HepG2 (cell line): ENCODE results near the gene SDC3. TPM values are rescaled to one million over a fixed set of nuclear protein-coding genes. Genes with fewer than 3 reads are reported as not detected.

Experiments used
- ATAD3A ChIP-seq: sonication (generic); formaldehyde crosslinking; IDR thresholded peaks from 2 replicates; pipeline ENCODE4 v1.4.0; 2020; ENCODE audit warnings: missing genetic modification reagents
- BCLAF1 ChIP-seq: fragments of 450-650 bp; IDR thresholded peaks from 2 replicates; pipeline ENCODE4 v1.6.1; 2017; ENCODE audit warnings: mild to moderate bottlenecking
- CBX5 ChIP-seq: sonication (generic); formaldehyde crosslinking; IDR thresholded peaks from 2 replicates; pipeline ENCODE4 v1.4.0; 2020; ENCODE audit warnings: missing genetic modification reagents, borderline replicate concordance
- ELF4 ChIP-seq: sonication (generic); formaldehyde crosslinking; IDR thresholded peaks from 2 replicates; pipeline ENCODE4 v1.5.0; 2020; ENCODE audit warnings: missing genetic modification reagents, mild to moderate bottlenecking, moderate library complexity, borderline replicate concordance
- EZH2 ChIP-seq: conservative IDR thresholded peaks from 2 replicates; pipeline ENCODE4 v1.6.1; 2012; ENCODE audit warnings: mild to moderate bottlenecking, low read depth, low read length, moderate library complexity
- FOXJ3 ChIP-seq: sonication (generic); formaldehyde crosslinking; IDR thresholded peaks from 2 replicates; pipeline ENCODE4 v1.4.0; 2020; ENCODE audit warnings: missing genetic modification reagents, mild to moderate bottlenecking, borderline replicate concordance
- KLF16 ChIP-seq, 2 experiments: sonication (generic) in 1 of 2; formaldehyde crosslinking in 1 of 2; IDR thresholded peaks; 2 replicates each; pipeline versions ENCODE4 v1.6.1 to v1.8.0; 2016 to 2023; ENCODE audit warnings: missing genetic modification reagents in 2 of 2, missing compliant biosample characterization in 1 of 2
- MBD4 ChIP-seq: IDR thresholded peaks from 2 replicates; pipeline ENCODE4 v1.6.1; 2012; ENCODE audit warnings: low read length, inconsistent platforms, borderline replicate concordance
- MED13 ChIP-seq: sonication (generic); formaldehyde crosslinking; IDR thresholded peaks from 2 replicates; pipeline ENCODE4 v1.5.0; 2020; ENCODE audit warnings: missing genetic modification reagents
- PTBP1 ChIP-seq: fragments of 200-400 bp; formaldehyde crosslinking; IDR thresholded peaks from 2 replicates; pipeline ENCODE4 v1.6.1; 2018; ENCODE audit warnings: low read length, low read depth; ENCODE audit not compliant: poor library complexity, severe bottlenecking
- SRSF4 ChIP-seq: fragments of 200-400 bp; formaldehyde crosslinking; IDR thresholded peaks from one replicate; pipeline ENCODE4 v1.6.1; 2018; ENCODE audit warnings: mild to moderate bottlenecking, low read depth, low read length, moderate library complexity; ENCODE audit not compliant: poor library complexity, severe bottlenecking
- SRY ChIP-seq: sonication (generic); formaldehyde crosslinking; IDR thresholded peaks from 2 replicates; pipeline ENCODE4 v1.8.0; 2022; ENCODE audit warnings: mild to moderate bottlenecking, missing genetic modification reagents
- TBX2 ChIP-seq: sonication (generic); formaldehyde crosslinking; IDR thresholded peaks from 2 replicates; pipeline ENCODE4 v1.5.0; 2020; ENCODE audit warnings: missing genetic modification reagents, mild to moderate bottlenecking, borderline replicate concordance
- TERF1 ChIP-seq: sonication (generic); formaldehyde crosslinking; IDR thresholded peaks from 2 replicates; pipeline ENCODE4 v1.8.0; 2022; ENCODE audit warnings: mild to moderate bottlenecking, missing genetic modification reagents, moderate library complexity
- ZFP62 ChIP-seq: sonication (generic); formaldehyde crosslinking; IDR thresholded peaks from 2 replicates; pipeline ENCODE4 v1.4.0; 2020; ENCODE audit warnings: missing genetic modification reagents
- ZMYM4 ChIP-seq: sonication (generic); formaldehyde crosslinking; IDR thresholded peaks from 2 replicates; pipeline ENCODE4 v1.8.1; 2023; ENCODE audit warnings: mild to moderate bottlenecking, missing genetic modification reagents
- ZNF350 ChIP-seq: sonication (generic); formaldehyde crosslinking; IDR thresholded peaks from 2 replicates; pipeline ENCODE4 v1.4.0; 2020; ENCODE audit warnings: mild to moderate bottlenecking, low read depth, missing genetic modification reagents, borderline replicate concordance
- ZNF44 ChIP-seq: sonication (generic); formaldehyde crosslinking; IDR thresholded peaks from 2 replicates; pipeline ENCODE4 v1.5.1; 2020; ENCODE audit warnings: mild to moderate bottlenecking, missing genetic modification reagents
- ZNF503 ChIP-seq: sonication (generic); formaldehyde crosslinking; IDR thresholded peaks from 2 replicates; pipeline ENCODE4 v1.4.0; 2020; ENCODE audit warnings: missing genetic modification reagents
- ZNF570 ChIP-seq: sonication (generic); formaldehyde crosslinking; IDR thresholded peaks from 2 replicates; pipeline ENCODE4 v1.4.0; 2020; ENCODE audit warnings: mild to moderate bottlenecking, missing genetic modification reagents, borderline replicate concordance
- ZNF629 ChIP-seq: sonication (generic); formaldehyde crosslinking; conservative IDR thresholded peaks from 2 replicates; pipeline ENCODE4 v1.5.0; 2020; ENCODE audit warnings: missing genetic modification reagents
- ZNF670 ChIP-seq: sonication (generic); formaldehyde crosslinking; IDR thresholded peaks from 2 replicates; pipeline ENCODE4 v1.8.0; 2022; ENCODE audit warnings: mild to moderate bottlenecking, missing genetic modification reagents, borderline replicate concordance
- ZNF672 ChIP-seq: sonication (generic); formaldehyde crosslinking; IDR thresholded peaks from 2 replicates; pipeline ENCODE4 v1.8.1; 2022; ENCODE audit warnings: missing genetic modification reagents
- ZNF773 ChIP-seq: sonication (generic); formaldehyde crosslinking; IDR thresholded peaks from 2 replicates; pipeline ENCODE4 v1.4.0; 2020; ENCODE audit warnings: missing genetic modification reagents, borderline replicate concordance
- ZSCAN22 ChIP-seq: sonication (generic); formaldehyde crosslinking; IDR thresholded peaks from 2 replicates; pipeline ENCODE4 v1.4.0; 2020; ENCODE audit warnings: mild to moderate bottlenecking, missing genetic modification reagents
- polyA plus RNA-seq, 8 experiments: library from polyadenylated mRNA; depleted of rRNA in 3 of 8; stranded (reverse) in 7 of 8; unstranded in 1 of 8; fragments of >200 nt; fragmentation: Illumina TruSeq in 4 of 8; extraction: Trizol in 4 of 8; gene quantifications; 2 replicates each; pipeline versions ENCODE4 v1.2.1 to v1.2.3, GENCODE V29; 2011 to 2016; ENCODE audit warnings: low read depth in 4 of 8, missing spikeins in 1 of 8, mixed read lengths in 1 of 8; ENCODE audit not compliant: insufficient read depth in 1 of 8
- total RNA-seq, 5 experiments: library from RNA; depleted of rRNA; stranded (reverse); fragments of >200 nt; fragmentation: Illumina TruSeq; extraction: Trizol; gene quantifications; 2 replicates each; pipeline ENCODE4 v1.2.3, GENCODE V29; 2016; ENCODE audit warnings: low read depth in 1 of 5

SDC3 gene
- total and polyA plus RNA-seq, 2 of the 13 experiments (the other 11 are each of a cell fraction or from before 2014, with no cell fraction given), result 0.49 to 0.84 TPM

GRCh38 chr1:30892671-30893073 lies 15.9 kb downstream of the SDC3 start (continued):
- TF ChIP-seq ZMYM4 (no peak), TBX2 (CRISPR knock-in tag) (peak; percentile 27; the same call in 1 of the 2 replicates), MBD4 (no peak), ZSCAN22 (CRISPR knock-in tag) (no peak), ZNF773 (no peak), ZNF629 (CRISPR knock-in tag) (no peak), ELF4 (CRISPR knock-in tag) (no peak), PTBP1 (no peak), BCLAF1 (no peak), SRSF4 (no peak), ATAD3A (CRISPR knock-in tag) (no peak), ZNF672 (CRISPR knock-in tag) (no peak), ZNF670 (CRISPR knock-in tag) (no peak), ZNF350 (CRISPR knock-in tag) (no peak), MED13 (CRISPR knock-in tag) (no peak), TERF1 (CRISPR knock-in tag) (no peak), ZFP62 (CRISPR knock-in tag) (no peak), ZNF570 (no peak), CBX5 (CRISPR knock-in tag) (0 out of 2 replicates have a peak, but pooled peaks have one; percentile 43), ZNF44 (CRISPR knock-in tag) (no peak), ZNF503 (no peak), SRY (CRISPR knock-in tag) (no peak), KLF16 (CRISPR knock-in tag; IDR thresholded peaks at IDR 0.05) (0 out of 4 replicates have a peak, but pooled peaks of 1 of the 2 experiments have one; percentile 25), FOXJ3 (CRISPR knock-in tag) (no peak), EZH2 (no peak)
